Neural cell (in vitro differentiated cells): ENCODE data around the gene GNA15.

Experiments used
- EP300 ChIP-seq: fragments of 450-650 bp; conservative IDR thresholded peaks from 2 replicates; pipeline ENCODE4 v1.6.1; 2014; ENCODE audit warnings: antibody characterized with exemption, mild to moderate bottlenecking, moderate library complexity; ENCODE audit not compliant: poor library complexity, severe bottlenecking
- EZH2 ChIP-seq: fragments of 200-600, 300-800 bp; shearing (Covaris generic), sonication (generic); IDR thresholded peaks from 2 replicates; pipeline ENCODE4 v1.6.1; 2014; ENCODE audit warnings: antibody characterized with exemption, low read length, borderline replicate concordance, mild to moderate bottlenecking; ENCODE audit not compliant: insufficient read depth, poor library complexity, severe bottlenecking
- MXI1 ChIP-seq: fragments of 450-650 bp; conservative IDR thresholded peaks from 2 replicates; pipeline ENCODE4 v1.6.1; 2014; ENCODE audit warnings: antibody characterized with exemption, mild to moderate bottlenecking; ENCODE audit not compliant: poor library complexity, severe bottlenecking
- POLR2AphosphoS5 ChIP-seq: IDR thresholded peaks from 2 replicates; pipeline ENCODE4 v1.6.1; 2012
- RAD21 ChIP-seq: fragments of 450-650 bp; conservative IDR thresholded peaks from 2 replicates; pipeline ENCODE4 v1.6.1; 2014; ENCODE audit warnings: antibody characterized with exemption, mild to moderate bottlenecking, moderate library complexity
- REST ChIP-seq: IDR thresholded peaks from 2 replicates; pipeline ENCODE4 v1.6.1; 2012; ENCODE audit warnings: borderline replicate concordance
- SMC3 ChIP-seq: fragments of 450-650 bp; conservative IDR thresholded peaks from 2 replicates; pipeline ENCODE4 v1.6.1; 2014; ENCODE audit warnings: antibody characterized with exemption, mild to moderate bottlenecking, moderate library complexity; ENCODE audit not compliant: poor library complexity
- TAF1 ChIP-seq: IDR thresholded peaks from 2 replicates; pipeline ENCODE4 v1.6.1; 2012; ENCODE audit warnings: low read depth
- TF ChIP-seq, protein P1 (sequence below): fragments of 450-650 bp; IDR thresholded peaks from 2 replicates; pipeline ENCODE4 v1.5.1; 2014; ENCODE audit warnings: antibody characterized with exemption, mild to moderate bottlenecking, moderate library complexity; ENCODE audit not compliant: poor library complexity, severe bottlenecking

DNA sequence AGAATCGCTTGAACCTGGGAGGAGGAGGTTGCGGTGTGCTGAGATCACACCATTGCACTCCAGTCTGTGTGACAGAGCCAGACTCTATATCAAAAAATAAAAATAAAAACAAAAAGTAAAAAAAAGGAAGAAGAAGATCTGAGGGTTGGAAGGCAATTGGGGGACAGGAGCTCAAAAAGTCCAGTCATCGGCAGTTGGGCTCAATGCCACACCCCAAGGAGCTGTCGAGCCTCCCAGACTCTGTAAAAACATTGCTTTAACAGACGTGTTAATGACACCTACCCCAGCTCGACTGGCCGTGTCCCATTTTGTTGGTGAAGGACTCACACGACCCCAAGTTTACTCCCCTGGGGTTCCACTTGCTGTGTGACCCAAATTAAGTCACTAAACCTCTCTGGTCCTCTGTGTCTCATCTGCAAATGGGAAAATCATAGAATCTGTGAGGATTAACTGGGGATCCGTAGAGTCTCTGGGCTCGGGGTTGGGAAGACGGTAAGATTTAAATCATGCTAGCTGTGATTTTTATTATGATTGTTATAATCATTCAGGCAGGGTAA is 7.0 kb downstream of the GNA15 start:
- TF ChIP-seq, protein P1, sequence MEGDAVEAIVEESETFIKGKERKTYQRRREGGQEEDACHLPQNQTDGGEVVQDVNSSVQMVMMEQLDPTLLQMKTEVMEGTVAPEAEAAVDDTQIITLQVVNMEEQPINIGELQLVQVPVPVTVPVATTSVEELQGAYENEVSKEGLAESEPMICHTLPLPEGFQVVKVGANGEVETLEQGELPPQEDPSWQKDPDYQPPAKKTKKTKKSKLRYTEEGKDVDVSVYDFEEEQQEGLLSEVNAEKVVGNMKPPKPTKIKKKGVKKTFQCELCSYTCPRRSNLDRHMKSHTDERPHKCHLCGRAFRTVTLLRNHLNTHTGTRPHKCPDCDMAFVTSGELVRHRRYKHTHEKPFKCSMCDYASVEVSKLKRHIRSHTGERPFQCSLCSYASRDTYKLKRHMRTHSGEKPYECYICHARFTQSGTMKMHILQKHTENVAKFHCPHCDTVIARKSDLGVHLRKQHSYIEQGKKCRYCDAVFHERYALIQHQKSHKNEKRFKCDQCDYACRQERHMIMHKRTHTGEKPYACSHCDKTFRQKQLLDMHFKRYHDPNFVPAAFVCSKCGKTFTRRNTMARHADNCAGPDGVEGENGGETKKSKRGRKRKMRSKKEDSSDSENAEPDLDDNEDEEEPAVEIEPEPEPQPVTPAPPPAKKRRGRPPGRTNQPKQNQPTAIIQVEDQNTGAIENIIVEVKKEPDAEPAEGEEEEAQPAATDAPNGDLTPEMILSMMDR: no peak
- TF ChIP-seq POLR2AphosphoS5: no peak
- TF ChIP-seq REST: no peak
- no peak for TF ChIP-seq RAD21
- no peak for TF ChIP-seq EZH2
- no peak for TF ChIP-seq SMC3
- no peak for TF ChIP-seq EP300
- TF ChIP-seq MXI1: no peak
- no peak for TF ChIP-seq TAF1
